Neural cell (in vitro differentiated cells): ENCODE data around the gene HAND2. TPM values are rescaled to one million over a fixed set of nuclear protein-coding genes. Genes with fewer than 3 reads are reported as not detected.

Experiments
- H2AFZ ChIP-seq: fragments of 200-600, 300-800 bp; sonication (generic), shearing (Covaris generic); 2 replicates; pipeline ENCODE4 v1.6.0; 2014; ENCODE audit warnings: low read depth, mild to moderate bottlenecking, antibody characterized with exemption, low read length, moderate library complexity
- H3F3A ChIP-seq: fragments of 200-600 bp; shearing (Covaris generic); 2 replicates; pipeline ENCODE4 v1.6.1; 2016; ENCODE audit warnings: mild to moderate bottlenecking, moderate library complexity, mixed read lengths, antibody characterized with exemption, low read length; ENCODE audit not compliant: insufficient read depth, poor library complexity, severe bottlenecking
- H3K27ac ChIP-seq: fragments of 200-600, 300-800 bp; sonication (generic), shearing (Covaris generic); 2 replicates; pipeline ENCODE4 v1.5.1; 2014; ENCODE audit warnings: mild to moderate bottlenecking, low read length, moderate library complexity
- H3K27me3 ChIP-seq: fragments of 300-800, 200-600 bp; sonication (generic), shearing (Covaris generic); 2 replicates; pipeline ENCODE4 v1.6.0; 2014; ENCODE audit warnings: mild to moderate bottlenecking, low read depth, low read length, moderate library complexity; ENCODE audit not compliant: insufficient read depth
- H3K36me3 ChIP-seq: fragments of 300-800, 200-600 bp; sonication (generic), shearing (Covaris generic); 2 replicates; pipeline ENCODE4 v1.5.1; 2014; ENCODE audit warnings: mild to moderate bottlenecking, antibody characterized with exemption, low read length, moderate library complexity; ENCODE audit not compliant: insufficient read depth
- H3K4me2 ChIP-seq: fragments of 300-800, 200-600 bp; sonication (generic), shearing (Covaris generic); 2 replicates; pipeline ENCODE4 v1.6.0; 2014; ENCODE audit warnings: mild to moderate bottlenecking, low read length
- H3K4me3 ChIP-seq: fragments of 300-800, 200-600 bp; sonication (generic), shearing (Covaris generic); 2 replicates; pipeline ENCODE4 v1.5.1; 2014; ENCODE audit warnings: mild to moderate bottlenecking, low read length, moderate library complexity
- H3K79me2 ChIP-seq: fragments of 200-600 bp; shearing (Covaris generic); replicated peaks from 2 replicates; pipeline ENCODE4 v1.6.0; 2014; ENCODE audit warnings: mild to moderate bottlenecking, low read length, moderate library complexity; ENCODE audit not compliant: insufficient read depth
- H3K9ac ChIP-seq: fragments of 300-800, 200-600 bp; sonication (generic), shearing (Covaris generic); 2 replicates; pipeline ENCODE4 v1.6.1; 2016; ENCODE audit warnings: mild to moderate bottlenecking, low read length, mixed read lengths
- H3K9me2 ChIP-seq: fragments of 200-600 bp; shearing (Covaris generic); 2 replicates; pipeline ENCODE4 v1.6.1; 2016; ENCODE audit warnings: mild to moderate bottlenecking, low read length, mixed read lengths; ENCODE audit not compliant: insufficient read depth
- H3K9me3 ChIP-seq: fragments of 200-600, 300-800 bp; sonication (generic), shearing (Covaris generic); 2 replicates; pipeline ENCODE4 v1.6.1; 2016; ENCODE audit warnings: mild to moderate bottlenecking, mixed run types, low read length, moderate library complexity, mixed read lengths
- H4K20me1 ChIP-seq: fragments of 200-600 bp; shearing (Covaris generic); 2 replicates; pipeline ENCODE4 v1.6.1; 2016; ENCODE audit warnings: mild to moderate bottlenecking, mixed run types; ENCODE audit not compliant: insufficient read depth
- CTCF ChIP-seq: fragments of 450-650 bp; IDR thresholded peaks from 2 replicates; pipeline ENCODE4 v1.5.1; 2014; ENCODE audit warnings: antibody characterized with exemption, mild to moderate bottlenecking, moderate library complexity; ENCODE audit not compliant: poor library complexity, severe bottlenecking
- EZH2 ChIP-seq: fragments of 200-600, 300-800 bp; shearing (Covaris generic), sonication (generic); IDR thresholded peaks from 2 replicates; pipeline ENCODE4 v1.6.1; 2014; ENCODE audit warnings: antibody characterized with exemption, low read length, borderline replicate concordance, mild to moderate bottlenecking; ENCODE audit not compliant: insufficient read depth, poor library complexity, severe bottlenecking
- SMC3 ChIP-seq: fragments of 450-650 bp; conservative IDR thresholded peaks from 2 replicates; pipeline ENCODE4 v1.6.1; 2014; ENCODE audit warnings: antibody characterized with exemption, mild to moderate bottlenecking, moderate library complexity; ENCODE audit not compliant: poor library complexity
- TAF1 ChIP-seq: IDR thresholded peaks from 2 replicates; pipeline ENCODE4 v1.6.1; 2012; ENCODE audit warnings: low read depth
- polyA plus RNA-seq: library from polyadenylated mRNA; depleted of rRNA; stranded (reverse); fragments of >200 nt; gene quantifications from 2 replicates; pipeline ENCODE4 v1.2.3, GENCODE V29; 2014

The HAND2 gene
- polyA plus RNA-seq, 1 donor from 2014 or later, result not detected

- Histone ChIP-seq H3F3A (no peaks in the 10 kb centered on the region), H3K27ac (no peak overlapping the region), H2AFZ (no peak overlapping the region), H4K20me1 (no peaks in the 10 kb centered on the region), H3K9ac (no peak overlapping the region), H3K27me3 (peaks cover 83% of the 10 kb centered on the region), H3K9me3 (no peaks in the 10 kb centered on the region), H3K9me2 (no peaks in the 10 kb centered on the region), H3K4me3 (peak overlapping the region; percentile 55), H3K79me2 (no peaks in the 10 kb centered on the region), H3K36me3 (no peaks in the 10 kb centered on the region), H3K4me2 (no peak overlapping the region)
- TF ChIP-seq EZH2 (peak; percentile 53), CTCF (no peak)
These were observed 29.0 kb downstream of the HAND2 start for GRCh38 chr4:173500841-173501591.

DNA sequence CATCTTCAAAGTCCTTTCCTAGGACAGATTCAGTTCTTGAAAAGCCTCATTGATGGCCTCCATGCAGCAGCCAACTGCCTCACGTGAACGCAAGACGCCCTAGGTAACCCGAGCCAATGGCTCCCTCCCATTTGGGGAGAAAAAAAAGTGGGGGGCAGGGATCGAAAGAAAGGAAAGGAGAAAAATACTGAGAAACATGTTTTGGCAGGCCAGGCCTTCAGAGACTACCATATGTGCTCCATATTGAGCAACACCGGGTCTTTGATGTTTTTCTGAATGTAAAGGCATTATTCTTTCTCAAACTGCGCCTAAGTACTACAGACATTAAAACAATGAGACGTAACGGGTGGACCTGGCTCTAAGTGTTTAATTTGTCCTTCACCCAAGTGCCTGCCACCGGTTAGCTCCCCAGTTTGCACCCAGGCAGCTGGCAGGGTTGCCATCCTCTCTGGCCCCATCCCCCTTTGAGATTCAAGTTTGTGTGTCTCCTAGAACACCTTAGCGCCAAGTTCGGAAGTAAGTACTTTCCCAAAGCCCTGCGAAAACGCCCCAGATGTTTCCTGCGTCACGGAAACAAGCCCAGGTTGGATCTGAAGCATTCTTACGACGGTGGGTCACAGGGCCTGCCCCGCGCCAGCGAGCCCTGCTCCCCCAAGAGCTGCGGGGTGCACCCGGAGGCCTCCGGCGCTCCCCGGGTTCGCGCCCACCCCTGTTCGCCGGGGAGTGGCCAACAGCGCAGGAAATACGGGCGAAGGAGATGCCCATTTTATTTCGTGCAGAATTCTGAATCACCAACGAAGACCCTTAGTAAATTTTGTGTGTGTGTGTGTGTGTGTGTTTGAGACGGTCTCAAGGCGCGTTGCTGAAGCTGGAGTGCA is 30.1 kb downstream of the HAND2 start:
- Histone ChIP-seq H3K27me3 (peaks cover 82% of the 10 kb centered on the region), H3K27ac (no peak overlapping the region), H3K4me2 (no peak overlapping the region), H3K4me3 (no peak overlapping the region), H2AFZ (no peak overlapping the region), H3K9me3 (no peaks in the 10 kb centered on the region), H3K79me2 (no peaks in the 10 kb centered on the region), H3K9ac (no peak overlapping the region), H3K36me3 (no peaks in the 10 kb centered on the region), H3K9me2 (no peaks in the 10 kb centered on the region), H4K20me1 (no peaks in the 10 kb centered on the region), H3F3A (no peaks in the 10 kb centered on the region)
- TF ChIP-seq SMC3, result no peak

DNA sequence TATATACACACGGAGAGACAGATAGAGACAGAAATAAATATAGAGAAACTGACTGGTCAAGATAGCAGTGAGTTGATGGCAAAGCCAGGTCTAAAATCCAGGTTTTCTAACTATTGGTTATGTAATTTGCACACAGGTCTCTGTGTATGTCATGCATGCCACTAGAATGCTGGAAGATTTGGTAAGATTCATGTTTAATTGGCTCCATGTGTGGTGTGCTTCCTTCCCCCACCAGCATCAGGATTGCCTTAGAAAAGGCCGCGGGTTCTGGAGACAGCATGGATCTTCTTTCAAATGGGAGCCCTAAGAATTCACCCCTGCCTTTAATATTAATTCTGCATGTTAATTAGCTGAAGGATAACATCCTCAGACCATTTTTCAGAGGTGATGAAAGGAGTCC is 31.3 kb downstream of the HAND2 start:
- Histone ChIP-seq H3K9me2 (no peaks in the 10 kb centered on the region), H3K4me3 (no peak overlapping the region), H3K9ac (no peak overlapping the region), H3F3A (no peaks in the 10 kb centered on the region), H3K79me2 (no peaks in the 10 kb centered on the region), H3K9me3 (peaks cover 4% of the 10 kb centered on the region), H4K20me1 (no peaks in the 10 kb centered on the region), H3K27me3 (peaks cover 82% of the 10 kb centered on the region), H2AFZ (no peak overlapping the region), H3K36me3 (no peaks in the 10 kb centered on the region), H3K4me2 (no peak overlapping the region), H3K27ac (no peak overlapping the region)
- TF ChIP-seq CTCF (no peak), TAF1 (no peak)
